Thoracic aorta (tissue), 2 donors: ENCODE measurements around the gene AQP6. TPM values are rescaled to one million over a fixed set of nuclear protein-coding genes. Genes with fewer than 3 reads are reported as not detected.

Source experiments
- ATAC-seq: fragments of 150-250 bp; one replicate; pipeline ENCODE4 v1.8.0; 2017; ENCODE audit warnings: low read depth; ENCODE audit not compliant: insufficient number of reproducible peaks, low FRiP score
- DNase-seq: peaks from one replicate; pipeline ENCODE4 v3.0.0-alpha.2; 2020; ENCODE audit warnings: low spot score
- H3K27ac ChIP-seq, 2 donors: fragments of 200-600 bp; sonication (generic); 1 replicate in 1 of 2; 2 replicates in 1 of 2; pipeline ENCODE4 v1.5.1; 2016; ENCODE audit warnings: mild to moderate bottlenecking in 2 of 2, moderate library complexity in 2 of 2
- H3K27me3 ChIP-seq: fragments of 200-600 bp; sonication (generic); replicated peaks from 2 replicates; pipeline ENCODE4 v1.6.0; 2016; ENCODE audit warnings: mild to moderate bottlenecking; ENCODE audit not compliant: insufficient read depth
- H3K36me3 ChIP-seq: fragments of 200-600 bp; sonication (generic); one replicate; pipeline ENCODE4 v1.5.1; 2016
- H3K4me1 ChIP-seq, 2 donors: fragments of 200-600 bp; sonication (generic); 1 replicate in 1 of 2; 2 replicates in 1 of 2; pipeline versions ENCODE4 v1.5.1 to v1.6.0; 2016; ENCODE audit warnings: low read depth in 2 of 2, mild to moderate bottlenecking in 1 of 2; ENCODE audit not compliant: control insufficient read depth in 1 of 2
- H3K4me3 ChIP-seq: fragments of 200-600 bp; sonication (generic); 2 replicates; pipeline ENCODE4 v1.5.1; 2016; ENCODE audit warnings: mild to moderate bottlenecking
- H3K9me3 ChIP-seq: fragments of 200-600 bp; sonication (generic); 2 replicates; pipeline ENCODE4 v1.5.1; 2016
- total RNA-seq, 2 donors: library from RNA; depleted of rRNA; stranded (reverse); fragments of >200 nt; gene quantifications; one replicate each; pipeline versions ENCODE4 v1.1.0 to v1.2.3, GENCODE V29; 2016
- TF ChIP-seq, protein P1 (sequence below): fragments of 200-600 bp; sonication (generic); IDR thresholded peaks from one replicate; pipeline ENCODE4 v1.5.1; 2019; ENCODE audit warnings: antibody characterized with exemption

Gene AQP6
- total RNA-seq, 2 donors from 2014 or later = not detected

DNA sequence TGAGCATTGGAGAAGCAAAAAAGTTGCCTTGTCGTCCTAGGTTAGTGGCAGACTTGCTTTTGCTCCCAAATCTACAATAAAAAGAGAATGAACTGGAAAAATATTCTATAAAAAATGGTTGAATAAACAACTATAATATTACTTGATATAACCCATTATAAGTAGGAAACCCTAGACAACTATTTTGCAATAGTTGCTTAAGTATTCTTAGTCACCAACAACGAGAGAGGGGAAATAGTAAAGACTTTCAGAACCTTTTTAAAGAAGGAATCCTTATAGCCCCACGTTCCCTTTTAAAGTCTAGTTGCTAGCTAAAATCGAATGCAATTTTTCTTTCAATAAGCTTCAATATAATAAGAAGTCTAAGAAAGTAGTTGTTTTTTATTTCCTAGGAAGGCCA is 17.5 kb downstream of the AQP6 start:
- DNase-seq = no peak
- Histone ChIP-seq H3K4me3 (no peak overlapping the region), H3K4me1 (no peaks in the 10 kb centered on the region), H3K27ac (no peak overlapping the region), H3K36me3 (no peaks in the 10 kb centered on the region), H3K9me3 (no peaks in the 10 kb centered on the region), H3K27me3 (no peaks in the 10 kb centered on the region)
- no peak for ATAC-seq
- TF ChIP-seq, protein P1, sequence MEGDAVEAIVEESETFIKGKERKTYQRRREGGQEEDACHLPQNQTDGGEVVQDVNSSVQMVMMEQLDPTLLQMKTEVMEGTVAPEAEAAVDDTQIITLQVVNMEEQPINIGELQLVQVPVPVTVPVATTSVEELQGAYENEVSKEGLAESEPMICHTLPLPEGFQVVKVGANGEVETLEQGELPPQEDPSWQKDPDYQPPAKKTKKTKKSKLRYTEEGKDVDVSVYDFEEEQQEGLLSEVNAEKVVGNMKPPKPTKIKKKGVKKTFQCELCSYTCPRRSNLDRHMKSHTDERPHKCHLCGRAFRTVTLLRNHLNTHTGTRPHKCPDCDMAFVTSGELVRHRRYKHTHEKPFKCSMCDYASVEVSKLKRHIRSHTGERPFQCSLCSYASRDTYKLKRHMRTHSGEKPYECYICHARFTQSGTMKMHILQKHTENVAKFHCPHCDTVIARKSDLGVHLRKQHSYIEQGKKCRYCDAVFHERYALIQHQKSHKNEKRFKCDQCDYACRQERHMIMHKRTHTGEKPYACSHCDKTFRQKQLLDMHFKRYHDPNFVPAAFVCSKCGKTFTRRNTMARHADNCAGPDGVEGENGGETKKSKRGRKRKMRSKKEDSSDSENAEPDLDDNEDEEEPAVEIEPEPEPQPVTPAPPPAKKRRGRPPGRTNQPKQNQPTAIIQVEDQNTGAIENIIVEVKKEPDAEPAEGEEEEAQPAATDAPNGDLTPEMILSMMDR = no peak

DNA sequence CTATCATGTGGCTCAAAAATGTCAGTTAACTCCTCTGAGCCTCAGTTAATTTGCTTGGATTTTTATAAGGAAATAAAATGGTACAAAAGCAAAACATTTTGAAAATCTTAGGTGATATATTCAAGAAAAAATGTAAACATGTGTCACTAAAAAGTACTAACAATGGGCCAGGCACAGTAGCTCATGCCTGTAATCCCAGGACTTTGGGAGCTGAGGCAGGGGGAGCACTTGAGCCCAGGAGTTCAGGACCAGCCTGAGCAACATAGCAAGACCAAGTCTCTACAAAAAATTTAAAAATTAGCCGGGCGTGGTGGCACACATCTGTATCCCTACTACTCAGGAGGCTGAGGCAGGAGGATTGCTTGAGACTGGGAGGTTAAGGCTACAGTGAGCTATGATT is 25.7 kb downstream of the AQP6 start:
- peaks cover 9% of the 10 kb centered on the region for H3K36me3 ChIP-seq
- no peaks in the 10 kb centered on the region for H3K9me3 ChIP-seq
- no peaks in the 10 kb centered on the region for H3K4me1 ChIP-seq
- TF ChIP-seq, protein P1 = no peak
- H3K27me3 ChIP-seq = no peaks in the 10 kb centered on the region
- DNase-seq (no peak), ATAC-seq (no peak)
- no peak overlapping the region for H3K4me3 ChIP-seq
- no peak overlapping the region for H3K27ac ChIP-seq

DNA sequence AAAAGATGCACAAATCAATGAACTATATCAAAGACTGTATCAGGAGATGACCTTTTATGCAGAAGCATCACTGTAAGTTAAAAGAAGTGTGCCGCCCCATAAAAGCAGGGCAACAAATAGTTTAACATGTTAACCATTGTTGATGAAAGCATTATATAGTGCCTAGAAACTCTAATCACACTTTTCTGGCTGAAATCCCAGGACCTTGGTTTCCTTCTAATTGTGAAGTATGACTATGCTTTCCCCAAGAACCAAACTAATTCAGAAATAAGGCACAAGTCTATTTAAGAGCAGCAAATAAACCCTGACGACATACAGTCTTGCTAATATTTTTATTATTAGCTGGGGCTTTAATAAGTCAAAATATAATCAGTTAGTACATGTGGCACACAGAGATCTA is 30.8 kb downstream of the AQP6 start:
- Histone ChIP-seq H3K27ac (no peak overlapping the region), H3K4me1 (no peaks in the 10 kb centered on the region), H3K36me3 (peaks cover 6% of the 10 kb centered on the region), H3K9me3 (no peaks in the 10 kb centered on the region), H3K27me3 (no peaks in the 10 kb centered on the region), H3K4me3 (no peak overlapping the region)
- ATAC-seq = no peak
- no peak for DNase-seq
- TF ChIP-seq, protein P1 = no peak

DNA sequence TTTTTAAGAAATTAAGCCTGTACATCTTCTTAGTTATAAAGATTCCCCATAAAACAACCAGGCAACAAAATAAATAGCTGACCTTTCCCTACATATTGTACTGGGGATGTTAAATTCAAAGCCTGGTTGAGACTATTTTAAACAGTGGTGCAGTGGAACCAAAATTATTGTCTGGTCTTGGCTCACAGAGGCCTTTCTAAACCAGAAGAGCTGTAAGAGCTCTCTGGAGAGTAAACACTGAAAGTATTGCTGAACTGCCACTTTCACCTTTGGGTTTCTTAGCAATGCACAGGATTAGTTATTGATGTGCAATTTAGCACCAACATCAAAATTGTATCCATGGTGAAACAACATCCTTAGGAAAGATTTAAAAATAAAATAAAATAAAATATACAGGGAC is 31.9 kb downstream of the AQP6 start:
- Histone ChIP-seq H3K4me1 (no peaks in the 10 kb centered on the region), H3K36me3 (peaks cover 6% of the 10 kb centered on the region), H3K27ac (no peak overlapping the region), H3K27me3 (no peaks in the 10 kb centered on the region), H3K9me3 (no peaks in the 10 kb centered on the region), H3K4me3 (no peak overlapping the region)
- no peak for ATAC-seq
- TF ChIP-seq, protein P1 = no peak
- no peak for DNase-seq

DNA sequence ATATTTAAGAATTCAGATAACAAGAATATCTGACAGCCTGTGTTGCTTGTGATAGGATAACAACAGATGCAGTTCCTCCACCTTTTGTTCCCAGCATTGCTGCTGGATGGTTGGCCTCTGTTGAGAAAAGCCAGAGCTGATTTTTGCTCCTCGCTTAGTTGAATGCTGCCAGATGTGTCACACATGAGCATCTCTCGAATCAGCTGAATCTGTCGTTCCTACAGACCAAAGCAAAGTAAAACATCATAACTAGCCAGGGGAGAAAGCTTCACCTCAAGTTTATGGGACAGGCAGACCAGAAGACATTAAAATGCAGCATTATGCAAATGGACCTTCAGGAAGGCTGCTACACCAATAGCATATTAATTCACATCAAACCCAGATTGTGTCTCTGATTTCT is 32.4 kb downstream of the AQP6 start:
- DNase-seq = no peak
- ATAC-seq = no peak
- no peak overlapping the region for H3K27ac ChIP-seq

More for the DNA sequence above, 32.4 kb downstream of the AQP6 start:
- TF ChIP-seq, protein P1 = no peak
- Histone ChIP-seq H3K9me3 (no peaks in the 10 kb centered on the region), H3K4me3 (no peak overlapping the region), H3K27me3 (no peaks in the 10 kb centered on the region), H3K4me1 (no peaks in the 10 kb centered on the region), H3K36me3 (peaks cover 6% of the 10 kb centered on the region)
